T-cell (primary cell): ENCODE measurements around the gene SYAP1. TPM values are rescaled to one million over a fixed set of nuclear protein-coding genes. Genes with fewer than 3 reads are reported as not detected.
"Not testable (repeated sequence)": the region's sequence is repeated elsewhere in the genome, so short reads cannot be mapped to it uniquely, and the experiment has no call there.

Source experiments
- ATAC-seq, 4 experiments: fragments of 200-7000 bp in 3 of 4; fragments of 150-1000 bp in 1 of 4; cut with Tn5 transposase; replicated peaks in 1 of 4; 1 replicate in 3 of 4; 2 replicates in 1 of 4; pipeline ENCODE4 v1.10.0; 2021; ENCODE audit warnings: moderate library complexity in 3 of 4, mild to moderate bottlenecking in 2 of 4, moderate number of reproducible peaks in 1 of 4
- CTCF ChIA-PET, 2 donors: fragments of 300-600 bp; sonication (Branson Sonifier 250); formaldehyde crosslinking; loops; one replicate each; lab custom pipeline; 2022; ENCODE audit warnings: antibody characterized with exemption in 2 of 2; lab: Charles Lee
- POLR2A ChIA-PET, 2 donors: fragments of 300-600 bp; sonication (Branson Sonifier 250); formaldehyde crosslinking; loops; one replicate each; lab custom pipeline; 2022; ENCODE audit warnings: antibody characterized with exemption in 2 of 2; lab: Charles Lee
- DNase-seq, 35 experiments: peaks; one replicate each; pipeline versions ENCODE4 v3.0.0 to v3.0.0-alpha.2; 2013 to 2023
- H3K27ac ChIP-seq: one replicate; pipeline ENCODE4 v1.5.1; 2013; ENCODE audit warnings: low read length
- H3K27me3 ChIP-seq, 2 experiments: replicated peaks in 1 of 2; 1 replicate in 1 of 2; 2 replicates in 1 of 2; pipeline versions ENCODE4 v1.6.1 to v1.7.0; 2013; ENCODE audit warnings: low read length in 1 of 2, mixed read lengths in 1 of 2; ENCODE audit not compliant: control insufficient read depth in 2 of 2, insufficient read depth in 2 of 2; ENCODE audit errors: extremely low read depth in 1 of 2
- H3K36me3 ChIP-seq, 2 donors: 1 replicate in 1 of 2; 2 replicates in 1 of 2; pipeline versions ENCODE4 v1.6.1 to v1.7.0; 2013; ENCODE audit warnings: low read length in 1 of 2; ENCODE audit not compliant: control insufficient read depth in 2 of 2, insufficient read depth in 1 of 2; ENCODE audit errors: extremely low read depth in 1 of 2
- H3K4me1 ChIP-seq, 2 experiments: 1 replicate in 1 of 2; 2 replicates in 1 of 2; pipeline versions ENCODE4 v1.6.1 to v1.7.0; 2013; ENCODE audit warnings: low read length in 2 of 2, mixed read lengths in 1 of 2; ENCODE audit not compliant: insufficient read depth in 2 of 2, control insufficient read depth in 1 of 2; ENCODE audit errors: extremely low read depth in 1 of 2
- H3K4me3 ChIP-seq, 2 donors: 1 replicate in 1 of 2; 2 replicates in 1 of 2; pipeline versions ENCODE4 v1.5.1 to v1.7.0; 2013; ENCODE audit warnings: mild to moderate bottlenecking in 2 of 2, low read length in 1 of 2, moderate library complexity in 1 of 2; ENCODE audit not compliant: control insufficient read depth in 1 of 2; ENCODE audit errors: extremely low read depth in 1 of 2
- H3K9me3 ChIP-seq: 2 replicates; pipeline ENCODE4 v1.7.0; 2013
- H3K27ac Mint-ChIP-seq, 2 donors: one replicate each; pipeline ENCODE4 v1.8.0; 2020 to 2021; ENCODE audit warnings: mild to moderate bottlenecking in 2 of 2, mixed read lengths in 2 of 2
- H3K27me3 Mint-ChIP-seq, 2 donors: one replicate each; pipeline ENCODE4 v1.8.0; 2021 to 2022; ENCODE audit warnings: mixed read lengths in 2 of 2
- H3K36me3 Mint-ChIP-seq: one replicate; pipeline ENCODE4 v1.8.0; 2021; ENCODE audit warnings: mixed read lengths
- H3K4me1 Mint-ChIP-seq, 3 donors: one replicate each; pipeline ENCODE4 v1.8.0; 2020 to 2022; ENCODE audit warnings: mixed read lengths in 3 of 3, mild to moderate bottlenecking in 1 of 3
- H3K4me3 Mint-ChIP-seq, 3 donors: one replicate each; pipeline ENCODE4 v1.8.0; 2020 to 2022; ENCODE audit warnings: mild to moderate bottlenecking in 3 of 3, mixed read lengths in 3 of 3, moderate library complexity in 3 of 3
- H3K9me3 Mint-ChIP-seq, 3 donors: one replicate each; pipeline ENCODE4 v1.8.0; 2020 to 2022; ENCODE audit warnings: mixed read lengths in 3 of 3
- WGBS: methylation state at CpG from one replicate; pipeline ENCODE4 v1.1.5; 2013; ENCODE audit warnings: missing lambda C conversion rate; ENCODE audit not compliant: insufficient coverage; 5-methylcytosine and 5-hydroxymethylcytosine counted together
- total RNA-seq, 35 experiments: library from RNA in 6 of 35; stranded (reverse) in 6 of 35; fragments of 120-200 nt in 1 of 35; gene quantifications; one replicate each; pipeline versions ENCODE4 v1.2.1 to v1.2.4 and lab custom pipeline; 2013 to 2026

Gene SYAP1
- total RNA-seq, 5 donors from 2014 or later (not counting 1 experiment from before 2014, with no cell fraction given): 12.5 to 53.2 (median 19.3) TPM

- H3K27ac ChIP-seq, H3K4me3 ChIP-seq, H3K36me3 ChIP-seq, DNase-seq, POLR2A ChIA-PET, H3K4me3 Mint-ChIP-seq, H3K9me3 ChIP-seq, H3K27ac Mint-ChIP-seq, H3K9me3 Mint-ChIP-seq, H3K27me3 ChIP-seq, H3K36me3 Mint-ChIP-seq, ATAC-seq: not testable (repeated sequence)
- CTCF ChIA-PET: interaction anchor here in 1 of 2 donors (0.6 kb wide), 1 partner anchor 78 kb away, joined by 4 read pairs; no protein-coding TSS in a partner anchor
- no CpG with 5 or more reads among the region's 6 CpGs for whole genome bisulfite sequencing
- peaks cover 32 to 37% (median 34%) of the 10 kb centered on the region in 3 donors for H3K4me1 Mint-ChIP-seq
- H3K4me1 ChIP-seq: peaks cover 4 to 30% of the 10 kb centered on the region in 2 experiments
- peaks cover 0 to 16% of the 10 kb centered on the region in 2 donors for H3K27me3 Mint-ChIP-seq
Measured at GRCh38 chrX:16716451-16716850, 3.0 kb upstream of the SYAP1 start.

- Mint-ChIP-seq H3K4me1 (peaks cover 37 to 53% (median 46%) of the 10 kb centered on the region in 3 donors), H3K27me3 (peaks cover 0 to 6% of the 10 kb centered on the region in 2 donors), H3K27ac (peak overlapping the region; percentile 94 to 97), H3K4me3 (peak overlapping the region; percentile 88 to 98 (median 89)), H3K36me3 (no peaks in the 10 kb centered on the region), H3K9me3 (no peaks in the 10 kb centered on the region)
- 0% methylated on average over 3 of the region's 6 CpGs for WGBS
- ChIA-PET CTCF (no interaction called here), POLR2A (interaction anchor here in 1 of 2 donors (0.5 kb wide), 1 partner anchor 939 kb away, joined by 4 read pairs; no protein-coding TSS in a partner anchor)
- no peak for DNase-seq
- Histone ChIP-seq H3K27me3 (no peaks in the 10 kb centered on the region), H3K27ac (peak overlapping the region; percentile 91), H3K9me3 (no peaks in the 10 kb centered on the region), H3K4me3 (peak overlapping the region; percentile 82 to 92), H3K36me3 (no peaks in the 10 kb centered on the region), H3K4me1 (peaks cover 4 to 17% of the 10 kb centered on the region in 2 experiments)
- peak in 3 of 4 experiments; percentile 7 to 12 (median 11) for ATAC-seq
Measured at GRCh38 chrX:16718824-16719333, 533 bp upstream of the SYAP1 start.

- peaks cover 4 to 20% of the 10 kb centered on the region in 2 experiments for H3K4me1 ChIP-seq
- no peaks in the 10 kb centered on the region for H3K9me3 ChIP-seq
- Mint-ChIP-seq H3K27me3 (no peaks in the 10 kb centered on the region), H3K4me3 (no peak overlapping the region), H3K9me3 (no peaks in the 10 kb centered on the region), H3K4me1 (peaks cover 51 to 66% (median 65%) of the 10 kb centered on the region in 3 donors), H3K36me3 (no peaks in the 10 kb centered on the region), H3K27ac (no peak overlapping the region)
- H3K4me3 ChIP-seq: no peak overlapping the region
- ATAC-seq (no peak), DNase-seq (no peak)
- no peak overlapping the region for H3K27ac ChIP-seq
- POLR2A ChIA-PET: interaction anchor here in 1 of 2 donors (1.1 to 1.2 kb wide), 2 partner anchors 8 to 13 kb away, joined by 3 to 4 read pairs; no protein-coding TSS in a partner anchor
- no peaks in the 10 kb centered on the region for H3K36me3 ChIP-seq
- WGBS: no CpG with 5 or more reads among the region's 4 CpGs
- CTCF ChIA-PET: no interaction called here
- H3K27me3 ChIP-seq: no peaks in the 10 kb centered on the region
Measured at GRCh38 chrX:16722481-16722880, 3.1 kb downstream of the SYAP1 start.

GRCh38 chrX:16725072-16725471 is 5.7 kb downstream of the SYAP1 start:
- CTCF ChIA-PET: interaction anchor here (0.6 to 0.7 kb wide), 2 partner anchors 135 to 157 kb away, joined by 3 to 4 read pairs; no protein-coding TSS in a partner anchor
- H3K4me1 Mint-ChIP-seq: peaks cover 42 to 54% (median 48%) of the 10 kb centered on the region in 3 donors
- no peaks in the 10 kb centered on the region for H3K27me3 Mint-ChIP-seq
- no peaks in the 10 kb centered on the region for H3K36me3 Mint-ChIP-seq
- Histone ChIP-seq H3K9me3 (no peaks in the 10 kb centered on the region), H3K4me1 (peaks cover 3 to 18% of the 10 kb centered on the region in 2 experiments), H3K27me3 (no peaks in the 10 kb centered on the region), H3K36me3 (no peaks in the 10 kb centered on the region), H3K27ac (no peak overlapping the region), H3K4me3 (no peak overlapping the region)
- no peak overlapping the region for H3K4me3 Mint-ChIP-seq
- WGBS: 100% methylated on average over 1 of the region's 7 CpGs
- H3K27ac Mint-ChIP-seq: no peak overlapping the region
- H3K9me3 Mint-ChIP-seq: no peaks in the 10 kb centered on the region
- POLR2A ChIA-PET: interaction anchor here in 1 of 2 donors (0.6 kb wide), 1 partner anchor 28 kb away, joined by 19 read pairs; no protein-coding TSS in a partner anchor
- ATAC-seq (no peak), DNase-seq (no peak)

- peaks cover 29 to 41% (median 34%) of the 10 kb centered on the region in 3 donors for H3K4me1 Mint-ChIP-seq
- H3K4me3 ChIP-seq, H3K36me3 ChIP-seq, H3K9me3 Mint-ChIP-seq, H3K36me3 Mint-ChIP-seq, POLR2A ChIA-PET, H3K4me1 ChIP-seq, H3K27ac ChIP-seq, H3K4me3 Mint-ChIP-seq, H3K27ac Mint-ChIP-seq, ATAC-seq, DNase-seq, CTCF ChIA-PET, H3K9me3 ChIP-seq, H3K27me3 ChIP-seq, H3K27me3 Mint-ChIP-seq: not testable (repeated sequence)
- no CpG with 5 or more reads among the region's 5 CpGs for WGBS
Measured at GRCh38 chrX:16726347-16726988, 7.1 kb downstream of the SYAP1 start.

- ATAC-seq (no peak), DNase-seq (no peak)
- H3K36me3 ChIP-seq: no peaks in the 10 kb centered on the region
- H3K4me3 ChIP-seq: no peak overlapping the region
- no peaks in the 10 kb centered on the region for H3K27me3 ChIP-seq
- ChIA-PET CTCF (no interaction called here), POLR2A (no interaction called here)
- H3K9me3 ChIP-seq: no peaks in the 10 kb centered on the region
- no peaks in the 10 kb centered on the region for H3K9me3 Mint-ChIP-seq
- H3K27ac Mint-ChIP-seq: no peak overlapping the region
- H3K36me3 Mint-ChIP-seq: no peaks in the 10 kb centered on the region
- H3K27ac ChIP-seq: no peak overlapping the region
- H3K4me1 Mint-ChIP-seq: peaks cover 24 to 34% (median 27%) of the 10 kb centered on the region in 3 donors
- H3K27me3 Mint-ChIP-seq: no peaks in the 10 kb centered on the region
- H3K4me3 Mint-ChIP-seq: no peak overlapping the region
- peaks cover 0 to 4% of the 10 kb centered on the region in 2 experiments for H3K4me1 ChIP-seq
Measured at GRCh38 chrX:16727637-16728036, 8.2 kb downstream of the SYAP1 start.
